HEK293T (cell line): ENCODE data around the gene PRKAG2.

ENCODE experiments used
- CTCF ChIA-PET: fragments of 350-600 bp; formaldehyde crosslinking; extraction: SDS; loops from one replicate; lab custom pipeline; 2021; ENCODE audit warnings: antibody characterized with exemption, inconsistent platforms; lab: Yijun Ruan, JAX
- POLR2A ChIA-PET: fragments of 350-600 bp; formaldehyde crosslinking; extraction: SDS; loops from one replicate; lab custom pipeline; 2020; ENCODE audit warnings: antibody characterized with exemption, inconsistent platforms; lab: Yijun Ruan, JAX
- DNase-seq: peaks from one replicate; pipeline ENCODE4 v3.0.0; 2012; ENCODE audit warnings: mixed read lengths; ENCODE audit errors: extremely low spot score
- ARNT ChIP-seq: fragments of 450-650 bp; IDR thresholded peaks from 2 replicates; pipeline ENCODE4 v1.6.1; 2017; ENCODE audit warnings: mild to moderate bottlenecking
- BHLHE40 ChIP-seq: fragments of 450-650 bp; IDR thresholded peaks from 2 replicates; pipeline ENCODE4 v1.6.1; 2016; ENCODE audit warnings: mild to moderate bottlenecking, moderate library complexity, borderline replicate concordance
- CTBP1 ChIP-seq: fragments of 450-650 bp; IDR thresholded peaks from 2 replicates; pipeline ENCODE4 v1.6.1; 2016; ENCODE audit warnings: borderline replicate concordance
- ELF4 ChIP-seq: fragments of 450-650 bp; IDR thresholded peaks from 2 replicates; pipeline ENCODE4 v1.6.1; 2017; ENCODE audit warnings: antibody characterized with exemption
- FOXA1 ChIP-seq: fragments of 450-650 bp; IDR thresholded peaks from 2 replicates; pipeline ENCODE4 v1.6.1; 2016; ENCODE audit warnings: mild to moderate bottlenecking
- FOXK2 ChIP-seq: fragments of 450-650 bp; IDR thresholded peaks from 2 replicates; pipeline ENCODE4 v1.6.1; 2016; ENCODE audit warnings: mild to moderate bottlenecking
- FOXM1 ChIP-seq: fragments of 450-650 bp; IDR thresholded peaks from 2 replicates; pipeline ENCODE4 v1.6.1; 2017; ENCODE audit warnings: mild to moderate bottlenecking, borderline replicate concordance
- HDGF ChIP-seq: fragments of 450-650 bp; IDR thresholded peaks from 2 replicates; pipeline ENCODE4 v1.6.1; 2017; ENCODE audit warnings: antibody characterized with exemption, borderline replicate concordance
- L3MBTL2 ChIP-seq: fragments of 450-650 bp; conservative IDR thresholded peaks from 2 replicates; pipeline ENCODE4 v1.6.1; 2016; ENCODE audit warnings: mild to moderate bottlenecking
- LEF1 ChIP-seq: fragments of 450-650 bp; IDR thresholded peaks from 2 replicates; pipeline ENCODE4 v1.6.1; 2017; ENCODE audit warnings: mild to moderate bottlenecking, borderline replicate concordance
- NFRKB ChIP-seq: fragments of 450-650 bp; IDR thresholded peaks from 2 replicates; pipeline ENCODE4 v1.6.1; 2016; ENCODE audit warnings: mild to moderate bottlenecking, moderate library complexity
- PKNOX1 ChIP-seq: fragments of 450-650 bp; IDR thresholded peaks from 2 replicates; pipeline ENCODE4 v1.6.1; 2016
- SP1 ChIP-seq: fragments of 450-650 bp; IDR thresholded peaks from 2 replicates; pipeline ENCODE4 v1.6.1; 2017
- SUZ12 ChIP-seq: fragments of 450-650 bp; IDR thresholded peaks from 2 replicates; pipeline ENCODE4 v1.6.1; 2016; ENCODE audit warnings: mild to moderate bottlenecking
- TARDBP ChIP-seq: fragments of 450-650 bp; IDR thresholded peaks from 2 replicates; pipeline ENCODE4 v1.6.1; 2016
- ZNF384 ChIP-seq: fragments of 450-650 bp; IDR thresholded peaks from 2 replicates; pipeline ENCODE4 v1.6.1; 2016

PRKAG2 gene

GRCh38 chr7:151515276-151515565, 361.7 kb downstream of the PRKAG2 start:
- TF ChIP-seq NFRKB, result no peak
- TF ChIP-seq ZNF384, result no peak
- TF ChIP-seq FOXA1, result no peak
- no peak for TF ChIP-seq ELF4
- TF ChIP-seq ARNT, result no peak
- TF ChIP-seq SUZ12, result no peak
- TF ChIP-seq BHLHE40, result no peak
- TF ChIP-seq L3MBTL2, result no peak
- TF ChIP-seq FOXM1, result no peak
- no peak for TF ChIP-seq PKNOX1
- TF ChIP-seq CTBP1, result no peak
- no peak for TF ChIP-seq TARDBP
- TF ChIP-seq SP1, result no peak
- no peak for TF ChIP-seq LEF1
- DNase-seq, result no peak
- ChIA-PET CTCF (no interaction called here), POLR2A (no interaction called here)

- POLR2A ChIA-PET, result no interaction called here
- no peak for DNase-seq
- TF ChIP-seq L3MBTL2 (no peak), PKNOX1 (no peak), NFRKB (no peak), FOXK2 (no peak), ARNT (no peak), BHLHE40 (no peak), FOXM1 (no peak)
- CTCF ChIA-PET, result interaction anchor here (0.7 kb wide), 1 partner anchor 485 kb away, joined by 3 read pairs; no protein-coding TSS in a partner anchor
Observed at GRCh38 chr7:151514461-151515275, 362.2 kb downstream of the PRKAG2 start.

- TF ChIP-seq PKNOX1 (no peak), ZNF384 (no peak), FOXA1 (no peak), LEF1 (no peak), SUZ12 (no peak), SP1 (no peak), TARDBP (no peak), NFRKB (no peak), L3MBTL2 (no peak), ARNT (no peak)
- ChIA-PET CTCF (interaction anchor here (0.9 kb wide), 1 partner anchor 19 kb away, joined by 3 read pairs; no protein-coding TSS in a partner anchor), POLR2A (no interaction called here)
- no peak for DNase-seq
Observed at GRCh38 chr7:151513133-151513532, 363.8 kb downstream of the PRKAG2 start.

- ChIA-PET CTCF (interaction anchor here (0.9 kb wide), 1 partner anchor 18 kb away, joined by 3 read pairs; no protein-coding TSS in a partner anchor), POLR2A (no interaction called here)
- TF ChIP-seq SP1, result no peak
- no peak for TF ChIP-seq ARNT
- no peak for TF ChIP-seq FOXA1
- TF ChIP-seq ZNF384, result no peak
- no peak for TF ChIP-seq ELF4
- no peak for TF ChIP-seq SUZ12
- TF ChIP-seq TARDBP, result no peak
- TF ChIP-seq L3MBTL2, result no peak
- TF ChIP-seq CTBP1, result no peak
- no peak for TF ChIP-seq FOXK2
- TF ChIP-seq BHLHE40, result no peak
- DNase-seq, result no peak
Observed at GRCh38 chr7:151512353-151512752, 364.6 kb downstream of the PRKAG2 start.

GRCh38 chr7:151511946-151512345, 365.0 kb downstream of the PRKAG2 start:
- no peak for DNase-seq
- POLR2A ChIA-PET, result no interaction called here
- no peak for TF ChIP-seq NFRKB
- no peak for TF ChIP-seq ZNF384
- no peak for TF ChIP-seq SUZ12
- no peak for TF ChIP-seq LEF1
- TF ChIP-seq SP1, result no peak
- TF ChIP-seq FOXK2, result no peak
- no peak for TF ChIP-seq ARNT
- no peak for TF ChIP-seq PKNOX1
- CTCF ChIA-PET, result no interaction called here

GRCh38 chr7:151511270-151511669, 365.6 kb downstream of the PRKAG2 start:
- POLR2A ChIA-PET, result no interaction called here
- TF ChIP-seq ZNF384, result no peak
- no peak for TF ChIP-seq FOXM1
- TF ChIP-seq HDGF, result no peak
- no peak for TF ChIP-seq ARNT
- TF ChIP-seq SP1, result no peak
- TF ChIP-seq ELF4, result no peak
- no peak for TF ChIP-seq TARDBP
- TF ChIP-seq NFRKB, result no peak
- TF ChIP-seq CTBP1, result no peak
- no peak for TF ChIP-seq LEF1
- no peak for TF ChIP-seq BHLHE40
- no peak for TF ChIP-seq FOXK2
- no peak for TF ChIP-seq L3MBTL2
- CTCF ChIA-PET, result no interaction called here
- no peak for DNase-seq
